GM10248 (cell line): ENCODE data around the gene YBX3.

ENCODE experiments used
- CTCF ChIA-PET: fragments of 300-600 bp; sonication (Branson Sonifier 250); formaldehyde crosslinking; extraction: SDS; loops from one replicate; lab custom pipeline; 2021; ENCODE audit warnings: antibody characterized with exemption; lab: Yijun Ruan, JAX
- POLR2A ChIA-PET: fragments of 350-650 bp; sonication (Branson Sonifier 250); formaldehyde crosslinking; extraction: SDS; loops from one replicate; lab custom pipeline; 2020; ENCODE audit warnings: antibody characterized with exemption; lab: Yijun Ruan, JAX
- DNase-seq: peaks from one replicate; pipeline ENCODE4 v3.0.0; 2012; ENCODE audit errors: extremely low spot score
- CTCF ChIP-seq: IDR thresholded peaks from 2 replicates; pipeline ENCODE4 v1.5.1; 2012; ENCODE audit warnings: mild to moderate bottlenecking, low read depth; ENCODE audit errors: extremely low read depth, missing control alignments, control extremely low read depth

The YBX3 gene

DNA sequence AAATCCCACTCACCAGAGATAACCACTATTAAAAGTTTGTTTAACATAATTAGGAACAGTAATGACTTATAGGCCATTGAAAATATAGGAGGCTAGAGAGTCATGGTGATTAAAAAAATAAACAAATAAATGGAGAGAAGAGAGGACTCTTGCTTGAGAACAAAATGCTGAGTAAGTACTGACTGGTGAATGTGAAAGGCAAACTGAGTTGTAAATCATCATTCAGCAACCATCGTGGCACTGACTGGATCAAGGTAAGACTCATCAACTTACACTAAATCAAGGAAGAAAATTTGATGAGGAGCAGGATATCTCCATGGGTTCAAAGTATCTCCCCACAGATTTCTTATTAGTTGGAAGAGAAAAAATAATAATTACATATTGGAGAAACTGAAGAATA, 14.1 kb upstream of the YBX3 start:
- no peak for TF ChIP-seq CTCF
- CTCF ChIA-PET: no interaction called here
- POLR2A ChIA-PET: no interaction called here
- no peak for DNase-seq

- DNase-seq: no peak
- ChIA-PET CTCF (no interaction called here), POLR2A (no interaction called here)
- no peak for TF ChIP-seq CTCF
Measured at GRCh38 chr12:10736463-10736862, 13.3 kb upstream of the YBX3 start.

DNA sequence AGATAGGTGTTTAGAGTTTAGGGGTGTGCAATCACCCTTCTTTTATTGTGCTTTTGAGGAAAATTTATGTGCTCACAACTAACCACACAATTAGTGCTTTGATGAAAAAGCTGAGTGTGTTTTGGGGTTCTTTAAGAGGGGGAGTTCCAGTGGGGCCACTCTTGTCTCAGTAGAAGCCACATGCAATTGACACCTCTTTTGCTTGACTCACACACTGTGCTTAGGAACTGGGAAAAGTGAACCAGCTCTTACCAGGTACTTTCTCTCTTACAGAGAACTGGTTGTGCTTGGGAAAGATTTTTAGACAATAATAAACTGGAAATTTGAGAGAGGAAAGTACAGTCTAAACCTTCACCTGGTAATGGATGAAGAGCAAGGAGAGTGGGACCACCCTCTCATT, 12.3 kb upstream of the YBX3 start:
- ChIA-PET CTCF (no interaction called here), POLR2A (no interaction called here)
- DNase-seq: no peak
- TF ChIP-seq CTCF: no peak

GRCh38 chr12:10732549-10732948, 9.4 kb upstream of the YBX3 start:
- CTCF ChIA-PET: interaction anchor here (0.7 to 3.3 kb wide), 5 partner anchors 8 to 36 kb away, joined by 3 to 20 read pairs (median 3); no protein-coding TSS in a partner anchor
- no peak for TF ChIP-seq CTCF
- POLR2A ChIA-PET: no interaction called here
- no peak for DNase-seq

GRCh38 chr12:10732066-10732465, 8.9 kb upstream of the YBX3 start:
- CTCF ChIA-PET: interaction anchor here (0.7 to 3.3 kb wide), 5 partner anchors 8 to 35 kb away, joined by 3 to 20 read pairs (median 3); no protein-coding TSS in a partner anchor
- no peak for DNase-seq
- TF ChIP-seq CTCF: no peak
- POLR2A ChIA-PET: no interaction called here

- ChIA-PET CTCF (interaction anchor here (3.3 kb wide), 1 partner anchor 19 kb away, joined by 20 read pairs; no protein-coding TSS in a partner anchor), POLR2A (no interaction called here)
- no peak for DNase-seq
Measured at GRCh38 chr12:10730559-10730958, 7.4 kb upstream of the YBX3 start.

More at GRCh38 chr12:10730559-10730958, 7.4 kb upstream of the YBX3 start:
- no peak for TF ChIP-seq CTCF
